Uterus (tissue), 4 donors: ENCODE data around the gene ADARB1. TPM values are rescaled to one million over a fixed set of nuclear protein-coding genes. Genes with fewer than 3 reads are reported as not detected.

ENCODE experiments used
- DNase-seq, 2 donors: peaks; one replicate each; pipeline ENCODE4 v3.0.0-alpha.2; 2019 to 2020
- H3K27ac ChIP-seq, 2 donors: fragments of 200-600 bp; sonication (generic); 1 replicate in 1 of 2; 2 replicates in 1 of 2; pipeline ENCODE4 v1.5.1; 2016 to 2018
- H3K27me3 ChIP-seq, 2 donors: fragments of 200-600 bp; sonication (generic); one replicate each; pipeline ENCODE4 v1.5.1; 2018 to 2019; ENCODE audit warnings: control low read depth in 1 of 2
- H3K36me3 ChIP-seq, 2 donors: fragments of 200-600 bp; sonication (generic); one replicate each; pipeline ENCODE4 v1.5.1; 2019; ENCODE audit warnings: control low read depth in 1 of 2
- H3K4me1 ChIP-seq, 2 donors: fragments of 200-600 bp; sonication (generic); one replicate each; pipeline ENCODE4 v1.5.1; 2018 to 2019; ENCODE audit warnings: control low read depth in 1 of 2
- H3K4me3 ChIP-seq, 2 donors: fragments of 200-600 bp; sonication (generic); 1 replicate in 1 of 2; 2 replicates in 1 of 2; pipeline ENCODE4 v1.5.1; 2018 to 2019; ENCODE audit warnings: mild to moderate bottlenecking in 1 of 2
- H3K9me3 ChIP-seq, 2 donors: fragments of 200-600 bp; sonication (generic); one replicate each; pipeline ENCODE4 v1.5.1; 2019; ENCODE audit warnings: control low read depth in 1 of 2
- POLR2A ChIP-seq, 2 donors: fragments of 450-650 bp; IDR thresholded peaks; one replicate each; pipeline ENCODE4 v1.6.1; 2016; ENCODE audit warnings: antibody characterized with exemption in 2 of 2, mild to moderate bottlenecking in 1 of 2, moderate library complexity in 1 of 2
- intact Hi-C: fragments of 100-400 bp; cut with DNase I; formaldehyde crosslinking; loops from one replicate; pipeline ENCODE4 v1.15.1; 2023; ENCODE audit warnings: low total_unique reads
- total RNA-seq, 4 donors: library from RNA; depleted of rRNA in 3 of 4; stranded (reverse); fragments of >200 nt in 3 of 4; gene quantifications; one replicate each; pipeline versions ENCODE4 v1.1.0 to v1.2.4, GENCODE V29; 2014 to 2023
- TF ChIP-seq, protein P1 (sequence below), 4 experiments: fragments of 200-600 bp in 2 of 4; fragments of 450-650 bp in 2 of 4; sonication (generic) in 2 of 4; IDR thresholded peaks; one replicate each; pipeline ENCODE4 v1.5.1; 2016 to 2019; ENCODE audit warnings: antibody characterized with exemption in 4 of 4, mild to moderate bottlenecking in 2 of 4, moderate library complexity in 1 of 4
- donor health status: DM: yes; HTN: yes; CAD: no.

ADARB1 gene
- total RNA-seq, 4 donors from 2014 or later = 21.8 to 69.6 (median 43.3) TPM

DNA sequence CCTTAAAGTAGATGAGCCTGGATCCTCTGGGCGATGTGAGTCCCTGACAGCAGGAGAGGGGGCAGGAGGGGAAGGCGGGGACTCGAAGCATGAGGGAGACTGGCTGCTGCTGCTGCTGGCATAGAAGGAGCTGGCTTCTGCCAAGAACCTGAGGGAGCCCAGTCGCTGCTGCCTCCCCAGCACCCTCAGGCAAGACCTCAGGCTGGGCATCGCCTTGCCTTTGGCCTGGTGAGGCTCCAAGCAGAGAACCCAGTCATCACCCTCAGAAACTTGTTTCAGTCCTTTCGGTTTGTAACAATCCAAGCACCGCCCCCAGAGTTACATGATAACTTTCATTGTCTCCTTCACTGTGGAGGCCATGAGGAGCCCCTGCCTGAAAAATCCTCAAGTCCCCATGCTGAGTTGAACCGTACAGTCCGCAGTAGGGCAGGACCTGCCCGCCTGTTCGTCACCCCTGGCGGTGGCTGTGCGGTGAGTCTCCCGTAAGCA, 174.6 kb downstream of the ADARB1 start:
- TF ChIP-seq, protein P1, sequence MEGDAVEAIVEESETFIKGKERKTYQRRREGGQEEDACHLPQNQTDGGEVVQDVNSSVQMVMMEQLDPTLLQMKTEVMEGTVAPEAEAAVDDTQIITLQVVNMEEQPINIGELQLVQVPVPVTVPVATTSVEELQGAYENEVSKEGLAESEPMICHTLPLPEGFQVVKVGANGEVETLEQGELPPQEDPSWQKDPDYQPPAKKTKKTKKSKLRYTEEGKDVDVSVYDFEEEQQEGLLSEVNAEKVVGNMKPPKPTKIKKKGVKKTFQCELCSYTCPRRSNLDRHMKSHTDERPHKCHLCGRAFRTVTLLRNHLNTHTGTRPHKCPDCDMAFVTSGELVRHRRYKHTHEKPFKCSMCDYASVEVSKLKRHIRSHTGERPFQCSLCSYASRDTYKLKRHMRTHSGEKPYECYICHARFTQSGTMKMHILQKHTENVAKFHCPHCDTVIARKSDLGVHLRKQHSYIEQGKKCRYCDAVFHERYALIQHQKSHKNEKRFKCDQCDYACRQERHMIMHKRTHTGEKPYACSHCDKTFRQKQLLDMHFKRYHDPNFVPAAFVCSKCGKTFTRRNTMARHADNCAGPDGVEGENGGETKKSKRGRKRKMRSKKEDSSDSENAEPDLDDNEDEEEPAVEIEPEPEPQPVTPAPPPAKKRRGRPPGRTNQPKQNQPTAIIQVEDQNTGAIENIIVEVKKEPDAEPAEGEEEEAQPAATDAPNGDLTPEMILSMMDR (IDR thresholded peaks at IDR 0.05) = no peak
- TF ChIP-seq POLR2A (IDR thresholded peaks at IDR 0.05) = no peak

DNA sequence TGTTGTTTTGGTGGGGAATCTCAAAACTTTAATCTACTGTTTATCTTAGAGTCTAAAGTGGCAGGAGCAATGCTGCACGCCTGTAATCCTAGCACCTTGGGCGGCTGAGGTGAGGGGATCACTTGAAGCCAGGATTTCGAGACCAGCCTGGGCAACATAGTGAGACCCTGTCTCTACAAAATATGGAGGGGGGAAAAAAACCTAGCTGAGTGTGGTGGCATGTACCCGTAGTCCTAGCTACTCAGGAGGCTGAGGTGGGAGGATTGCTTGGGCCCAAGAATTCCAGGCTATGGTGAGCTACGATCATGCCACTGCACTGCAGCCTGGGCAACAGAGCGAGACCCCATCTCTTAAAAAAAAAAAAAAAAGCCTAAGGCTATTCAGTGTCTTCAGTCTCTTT, 175.2 kb downstream of the ADARB1 start:
- Histone ChIP-seq H3K36me3 (no peaks in the 10 kb centered on the region), H3K27me3 (no peaks in the 10 kb centered on the region), H3K4me1 (no peaks in the 10 kb centered on the region), H3K4me3 (no peak overlapping the region), H3K27ac (no peak overlapping the region), H3K9me3 (no peaks in the 10 kb centered on the region)
- no peak for DNase-seq
- no peak for TF ChIP-seq POLR2A (IDR thresholded peaks at IDR 0.05)
- TF ChIP-seq, protein P1 (IDR thresholded peaks at IDR 0.05) = no peak
- intact Hi-C loops = no loop called here

More for the DNA sequence above, 174.6 kb downstream of the ADARB1 start:
- Histone ChIP-seq H3K9me3 (peaks cover 0 to 2% of the 10 kb centered on the region in 2 donors), H3K27me3 (no peaks in the 10 kb centered on the region), H3K27ac (no peak overlapping the region), H3K4me3 (peak overlapping the region; percentile 4 to 10), H3K36me3 (no peaks in the 10 kb centered on the region), H3K4me1 (no peaks in the 10 kb centered on the region)
- intact Hi-C loops = no loop called here
- DNase-seq = peak in 1 of 2 donors; percentile 42

DNA sequence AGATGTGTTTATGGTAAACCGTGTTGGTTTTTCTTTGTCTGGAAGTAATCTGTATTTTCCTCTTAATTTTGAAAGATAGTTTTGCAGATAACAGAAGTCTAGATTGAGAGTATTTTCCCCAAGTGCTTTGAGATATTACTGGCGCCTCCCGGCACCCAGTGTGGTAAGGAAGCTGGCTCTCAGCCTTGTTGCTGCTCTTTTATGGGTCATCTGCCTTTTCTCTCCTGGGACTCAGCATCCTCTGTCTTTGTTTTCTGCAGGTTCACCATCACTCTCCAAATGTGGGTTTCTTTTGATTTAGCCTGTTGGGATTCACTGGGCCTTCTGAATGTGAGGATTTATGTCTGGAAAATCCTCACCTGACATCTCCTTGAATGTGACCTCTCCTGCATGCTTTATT, 175.9 kb downstream of the ADARB1 start:
- no peaks in the 10 kb centered on the region for H3K4me1 ChIP-seq
- H3K9me3 ChIP-seq = no peaks in the 10 kb centered on the region
- intact Hi-C loops = no loop called here
- DNase-seq = no peak
- no peak overlapping the region for H3K4me3 ChIP-seq
- no peaks in the 10 kb centered on the region for H3K36me3 ChIP-seq
- TF ChIP-seq POLR2A (IDR thresholded peaks at IDR 0.05) = no peak
- TF ChIP-seq, protein P1 (IDR thresholded peaks at IDR 0.05) = no peak
- no peak overlapping the region for H3K27ac ChIP-seq
- peaks cover 0 to 2% of the 10 kb centered on the region in 2 donors for H3K27me3 ChIP-seq

DNA sequence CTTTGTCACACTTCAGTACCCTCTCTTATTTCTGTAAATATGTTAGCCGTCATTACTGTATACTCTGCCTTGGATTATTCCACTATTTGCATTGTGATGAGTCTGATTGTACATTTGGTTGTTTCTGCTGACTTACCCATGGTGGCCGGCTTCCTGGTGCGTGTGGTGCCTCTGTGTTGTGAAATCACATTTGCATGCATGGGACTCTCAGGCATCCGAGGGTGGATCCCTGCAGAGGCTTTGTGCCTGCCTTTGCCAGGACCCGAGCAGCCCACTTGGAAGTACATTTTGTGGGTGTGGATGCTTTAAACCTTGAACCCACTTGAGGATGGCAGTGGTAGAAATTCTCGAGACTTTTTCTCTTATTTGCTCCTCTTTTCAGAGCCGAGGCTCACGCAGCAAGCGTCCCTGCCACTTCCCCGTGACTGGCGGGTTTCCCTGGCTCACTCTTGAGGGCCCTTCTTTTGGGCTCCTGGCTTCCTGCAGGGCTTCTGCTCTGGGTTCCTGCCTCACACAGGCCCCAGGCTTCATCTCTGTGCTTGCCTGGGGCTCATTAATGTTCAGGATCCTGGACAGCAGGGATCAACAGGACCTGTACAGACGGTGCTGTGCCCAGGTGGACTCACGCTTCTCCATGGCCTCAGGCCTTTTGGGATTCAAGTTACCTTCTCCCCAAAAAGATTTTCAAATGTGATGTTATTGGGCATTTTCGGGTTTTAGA, 176.7 kb downstream of the ADARB1 start:
- H3K36me3 ChIP-seq = no peaks in the 10 kb centered on the region
- DNase-seq = no peak

More for the DNA sequence above, 176.7 kb downstream of the ADARB1 start:
- H3K4me1 ChIP-seq = no peaks in the 10 kb centered on the region
- H3K27ac ChIP-seq = no peak overlapping the region
- TF ChIP-seq POLR2A (IDR thresholded peaks at IDR 0.05) = no peak
- TF ChIP-seq, protein P1 (IDR thresholded peaks at IDR 0.05) = no peak
- intact Hi-C loops = no loop called here
- H3K27me3 ChIP-seq = peaks cover 0 to 2% of the 10 kb centered on the region in 2 donors
- H3K4me3 ChIP-seq = no peak overlapping the region
- no peaks in the 10 kb centered on the region for H3K9me3 ChIP-seq
